Esophagus muscularis mucosa (tissue), 4 donors: ENCODE measurements around the gene MSH3. TPM values are rescaled to one million over a fixed set of nuclear protein-coding genes. Genes with fewer than 3 reads are reported as not detected.

Experiments
- DNase-seq: peaks from one replicate; pipeline ENCODE4 v3.0.0-alpha.2; 2017; ENCODE audit errors: extremely low spot score
- H3K27ac ChIP-seq, 4 donors: fragments of 200-600 bp; sonication (generic); replicated peaks in 1 of 4; 1 replicate in 3 of 4; 2 replicates in 1 of 4; pipeline ENCODE4 v1.5.1; 2016 to 2019; ENCODE audit warnings: mild to moderate bottlenecking in 1 of 4
- H3K27me3 ChIP-seq, 4 donors: fragments of 200-600 bp; sonication (generic); one replicate each; pipeline versions ENCODE4 v1.5.1 to v1.6.0; 2016 to 2019
- H3K36me3 ChIP-seq, 4 donors: fragments of 200-600 bp; sonication (generic); one replicate each; pipeline ENCODE4 v1.5.1; 2016 to 2019
- H3K4me1 ChIP-seq, 4 donors: fragments of 200-600 bp; sonication (generic); one replicate each; pipeline ENCODE4 v1.5.1; 2016 to 2019
- H3K4me3 ChIP-seq, 4 donors: fragments of 200-600 bp; sonication (generic); 1 replicate in 2 of 4; 2 replicates in 2 of 4; pipeline ENCODE4 v1.5.1; 2016 to 2019; ENCODE audit warnings: mild to moderate bottlenecking in 4 of 4, moderate library complexity in 1 of 4
- H3K9me3 ChIP-seq, 4 donors: fragments of 200-600 bp; sonication (generic); 1 replicate in 3 of 4; 2 replicates in 1 of 4; pipeline ENCODE4 v1.5.1; 2016 to 2019
- EP300 ChIP-seq: sonication (generic); formaldehyde crosslinking; IDR thresholded peaks from one replicate; pipeline ENCODE4 v1.6.1; 2017; ENCODE audit warnings: antibody characterized with exemption
- POLR2A ChIP-seq: fragments of 450-650 bp; IDR thresholded peaks from one replicate; pipeline ENCODE4 v1.6.1; 2017; ENCODE audit warnings: antibody characterized with exemption, moderate library complexity, mild to moderate bottlenecking, low read depth
- POLR2AphosphoS5 ChIP-seq, 2 donors: sonication (generic); formaldehyde crosslinking; IDR thresholded peaks; one replicate each; pipeline ENCODE4 v1.6.1; 2017; ENCODE audit warnings: antibody characterized with exemption in 2 of 2
- WGBS: methylation state at CpG from one replicate; pipeline ENCODE4 v1.1.5; 2018; 5-methylcytosine and 5-hydroxymethylcytosine counted together
- intact Hi-C: fragments of 100-400 bp; cut with DNase I; formaldehyde crosslinking; loops from one replicate; pipeline ENCODE4 v1.15.1; 2023
- total RNA-seq, 4 donors: library from RNA; depleted of rRNA; stranded (reverse); fragments of >200 nt; gene quantifications; one replicate each; pipeline versions ENCODE4 v1.1.0 to v1.2.1, GENCODE V29; 2016
- TF ChIP-seq, protein P1 (sequence below), 3 experiments: fragments of 200-600 bp in 2 of 3; fragments of 450-650 bp in 1 of 3; sonication (generic) in 2 of 3; IDR thresholded peaks; one replicate each; pipeline ENCODE4 v1.5.1; 2017 to 2019; ENCODE audit warnings: antibody characterized with exemption in 3 of 3, mild to moderate bottlenecking in 2 of 3, moderate library complexity in 1 of 3

MSH3 gene
- total RNA-seq, 4 donors from 2014 or later: 7.6 to 11.6 (median 9.3) TPM

- intact Hi-C loops: no loop called here
- TF ChIP-seq POLR2AphosphoS5 (IDR thresholded peaks at IDR 0.05): peak in 1 of 2 donors; percentile 21
- TF ChIP-seq EP300: no peak
- TF ChIP-seq, protein P1, sequence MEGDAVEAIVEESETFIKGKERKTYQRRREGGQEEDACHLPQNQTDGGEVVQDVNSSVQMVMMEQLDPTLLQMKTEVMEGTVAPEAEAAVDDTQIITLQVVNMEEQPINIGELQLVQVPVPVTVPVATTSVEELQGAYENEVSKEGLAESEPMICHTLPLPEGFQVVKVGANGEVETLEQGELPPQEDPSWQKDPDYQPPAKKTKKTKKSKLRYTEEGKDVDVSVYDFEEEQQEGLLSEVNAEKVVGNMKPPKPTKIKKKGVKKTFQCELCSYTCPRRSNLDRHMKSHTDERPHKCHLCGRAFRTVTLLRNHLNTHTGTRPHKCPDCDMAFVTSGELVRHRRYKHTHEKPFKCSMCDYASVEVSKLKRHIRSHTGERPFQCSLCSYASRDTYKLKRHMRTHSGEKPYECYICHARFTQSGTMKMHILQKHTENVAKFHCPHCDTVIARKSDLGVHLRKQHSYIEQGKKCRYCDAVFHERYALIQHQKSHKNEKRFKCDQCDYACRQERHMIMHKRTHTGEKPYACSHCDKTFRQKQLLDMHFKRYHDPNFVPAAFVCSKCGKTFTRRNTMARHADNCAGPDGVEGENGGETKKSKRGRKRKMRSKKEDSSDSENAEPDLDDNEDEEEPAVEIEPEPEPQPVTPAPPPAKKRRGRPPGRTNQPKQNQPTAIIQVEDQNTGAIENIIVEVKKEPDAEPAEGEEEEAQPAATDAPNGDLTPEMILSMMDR (IDR thresholded peaks at IDR 0.05): no peak
- Histone ChIP-seq H3K4me3 (no peak overlapping the region), H3K36me3 (peaks cover 0 to 7% (median 2%) of the 10 kb centered on the region in 4 donors), H3K9me3 (no peaks in the 10 kb centered on the region), H3K4me1 (peaks cover 0 to 3% (median 0%) of the 10 kb centered on the region in 4 donors), H3K27ac (no peak overlapping the region), H3K27me3 (no peaks in the 10 kb centered on the region)
- no peak for DNase-seq
- WGBS: 44% methylated on average over 7 of the region's 7 CpGs
Observed at GRCh38 chr5:80754900-80755299, 100.4 kb downstream of the MSH3 start.

DNA sequence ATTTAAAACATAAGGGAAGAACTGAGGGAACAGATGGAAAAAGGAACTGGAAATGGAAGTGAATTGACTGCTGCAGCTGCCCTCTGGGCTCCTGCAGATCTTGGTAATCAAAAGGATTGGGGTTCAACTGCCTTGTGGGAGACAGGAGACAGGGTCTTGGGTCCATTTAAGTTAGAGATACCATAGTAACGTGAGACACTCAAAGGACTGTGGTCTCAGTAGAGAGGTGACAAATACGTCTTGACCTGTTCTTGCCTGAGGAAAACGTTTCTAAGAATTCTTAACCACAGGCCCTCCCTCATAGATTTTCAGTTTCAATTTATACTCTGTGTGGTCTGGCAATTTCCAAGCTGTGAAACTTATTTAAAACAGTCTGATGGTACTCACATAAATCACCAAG, 101.2 kb downstream of the MSH3 start:
- Histone ChIP-seq H3K4me3 (no peak overlapping the region), H3K27me3 (no peaks in the 10 kb centered on the region), H3K9me3 (no peaks in the 10 kb centered on the region), H3K27ac (no peak overlapping the region), H3K36me3 (peaks cover 0 to 7% (median 2%) of the 10 kb centered on the region in 4 donors), H3K4me1 (peaks cover 0 to 3% (median 0%) of the 10 kb centered on the region in 4 donors)
- 78% methylated on average over 3 of the region's 3 CpGs for WGBS
- DNase-seq: no peak
- intact Hi-C loops: no loop called here
- TF ChIP-seq POLR2A (no peak), EP300 (no peak), POLR2AphosphoS5 (IDR thresholded peaks at IDR 0.05) (no peak)
- TF ChIP-seq, protein P1 (IDR thresholded peaks at IDR 0.05): no peak

- 91% methylated on average over 1 of the region's 1 CpG for whole genome bisulfite sequencing
Observed at GRCh38 chr5:80756292-80756691, 101.8 kb downstream of the MSH3 start.

DNA sequence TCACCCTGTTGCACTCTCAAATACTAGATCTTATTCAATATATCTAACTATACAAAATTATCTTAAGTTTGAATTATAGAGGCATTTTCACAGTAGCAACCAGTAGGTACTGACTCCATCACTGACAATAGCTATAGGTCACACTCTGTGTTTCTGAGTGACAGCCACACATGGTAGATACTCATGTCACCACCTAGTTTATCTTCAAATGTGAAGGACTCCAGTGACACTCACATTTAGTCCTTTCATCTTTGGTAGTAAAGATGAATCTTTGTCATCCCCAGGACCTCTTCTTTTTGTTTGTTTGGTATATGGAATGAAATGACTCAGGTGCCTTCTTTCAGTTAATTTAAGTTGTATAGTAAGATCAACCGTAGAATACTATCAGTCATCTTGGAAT, 102.8 kb downstream of the MSH3 start:
- H3K27ac ChIP-seq: no peak overlapping the region

More at GRCh38 chr5:80756292-80756691, 101.8 kb downstream of the MSH3 start:
- Histone ChIP-seq H3K36me3 (peaks cover 0 to 7% (median 2%) of the 10 kb centered on the region in 4 donors), H3K27me3 (no peaks in the 10 kb centered on the region), H3K9me3 (no peaks in the 10 kb centered on the region), H3K4me1 (peaks cover 0 to 3% (median 0%) of the 10 kb centered on the region in 4 donors), H3K4me3 (no peak overlapping the region), H3K27ac (no peak overlapping the region)
- TF ChIP-seq EP300: no peak
- TF ChIP-seq POLR2A: no peak
- TF ChIP-seq POLR2AphosphoS5 (IDR thresholded peaks at IDR 0.05): no peak
- TF ChIP-seq, protein P1 (IDR thresholded peaks at IDR 0.05): no peak
- DNase-seq: no peak
- intact Hi-C loops: no loop called here

More for the DNA sequence above, 102.8 kb downstream of the MSH3 start:
- Histone ChIP-seq H3K4me3 (no peak overlapping the region), H3K9me3 (no peaks in the 10 kb centered on the region), H3K36me3 (peaks cover 0 to 7% (median 1%) of the 10 kb centered on the region in 4 donors), H3K4me1 (peaks cover 0 to 3% (median 0%) of the 10 kb centered on the region in 4 donors), H3K27me3 (no peaks in the 10 kb centered on the region)
- TF ChIP-seq POLR2A (no peak), EP300 (no peak), POLR2AphosphoS5 (IDR thresholded peaks at IDR 0.05) (no peak)
- TF ChIP-seq, protein P1 (IDR thresholded peaks at IDR 0.05): no peak
- DNase-seq: no peak
- 54% methylated on average over 1 of the region's 1 CpG for WGBS
- intact Hi-C loops: no loop called here
